ENCODE results near the gene SMARCA4. TPM values are rescaled to one million over a fixed set of nuclear protein-coding genes. Genes with fewer than 3 reads are reported as not detected.

Gene SMARCA4
- total RNA-seq, 2 experiments from 2014 or later = 89.8 to 97.6 TPM

DNA sequence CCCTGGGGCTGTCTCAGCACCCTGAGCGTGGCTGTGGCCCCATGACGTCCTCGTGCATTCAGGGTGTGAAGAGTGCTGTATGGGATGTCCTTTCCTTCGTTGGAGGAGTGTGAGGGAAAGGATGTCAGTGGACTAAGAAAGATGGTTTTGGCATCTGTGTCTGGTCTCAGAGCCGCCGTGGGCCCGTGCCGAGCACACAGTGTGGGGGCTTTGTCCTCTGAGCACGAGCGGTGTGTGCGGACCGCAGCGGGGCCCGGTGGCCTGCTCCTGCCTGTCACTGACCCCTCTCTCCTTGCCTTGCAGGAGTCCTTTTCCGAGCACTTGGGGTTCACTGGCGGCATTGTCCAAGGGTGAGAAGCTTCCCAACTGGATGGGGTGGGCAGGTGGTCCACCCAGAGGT is 65.2 kb downstream of the SMARCA4 start:
- Mint-ChIP-seq H3K27me3 (no peaks in the 10 kb centered on the region), H3K27ac (no peak overlapping the region), H3K4me1 (no peaks in the 10 kb centered on the region), H3K9me3 (no peaks in the 10 kb centered on the region), H3K4me3 (no peak overlapping the region), H3K36me3 (ENCODE audit: low read depth) (peaks cover 36% of the 10 kb centered on the region)
- CTCF ChIA-PET = no interaction called here
- POLR2A ChIA-PET = no interaction called here
- no peak for DNase-seq

DNA sequence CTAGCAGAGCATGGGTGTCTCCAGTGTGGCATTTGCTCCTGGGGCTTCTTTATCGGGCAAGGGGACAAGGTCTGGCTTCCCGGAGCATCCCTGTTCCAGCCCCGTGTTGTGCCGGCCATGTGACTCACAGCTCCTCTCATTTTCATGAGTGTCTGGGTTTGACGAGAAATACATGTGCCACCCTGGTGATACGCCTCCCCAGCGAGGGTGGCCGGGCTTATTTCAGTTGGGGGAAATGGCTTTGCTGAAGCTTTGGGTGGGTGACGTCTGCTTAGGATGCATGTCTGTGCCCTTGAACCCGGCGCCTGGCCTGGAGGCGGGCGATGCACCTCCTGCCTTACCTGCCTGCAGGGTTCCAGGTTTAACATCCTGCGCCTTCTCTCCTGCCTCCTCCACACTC is 66.6 kb downstream of the SMARCA4 start:
- no peaks in the 10 kb centered on the region for H3K4me1 Mint-ChIP-seq
- H3K27ac Mint-ChIP-seq = no peak overlapping the region
- no peak overlapping the region for H3K4me3 Mint-ChIP-seq
- POLR2A ChIA-PET = interaction anchor here (1.3 kb wide), 1 partner anchor 69 kb away, joined by 3 read pairs; no protein-coding TSS in a partner anchor
- H3K9me3 Mint-ChIP-seq = no peaks in the 10 kb centered on the region
- no peak for DNase-seq
- CTCF ChIA-PET = interaction anchor here (1.3 kb wide), 1 partner anchor 9 kb away, joined by 3 read pairs; no protein-coding TSS in a partner anchor
- peaks cover 35% of the 10 kb centered on the region for H3K36me3 Mint-ChIP-seq (ENCODE audit: low read depth)
- H3K27me3 Mint-ChIP-seq = no peaks in the 10 kb centered on the region

DNA sequence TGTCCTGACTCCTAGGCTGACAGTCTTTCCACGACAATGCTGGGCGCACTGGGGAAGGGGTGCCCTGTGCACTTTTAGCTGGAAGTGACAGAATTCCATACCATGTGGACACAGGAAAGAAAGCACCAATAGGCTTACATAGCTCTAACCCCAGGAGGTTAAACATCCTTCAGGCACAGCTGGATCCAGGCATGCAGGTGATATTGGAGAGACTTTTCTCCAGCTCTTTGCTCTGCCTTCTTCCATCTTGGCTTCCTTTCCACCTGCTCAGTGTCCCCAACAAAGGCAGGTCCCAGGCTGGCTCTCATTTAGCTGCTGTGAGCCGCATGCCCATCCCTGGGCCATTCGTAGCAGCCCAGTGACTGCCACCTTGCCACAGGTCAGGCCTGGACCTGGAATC is 67.3 kb downstream of the SMARCA4 start:
- POLR2A ChIA-PET = interaction anchor here (1.3 kb wide), 1 partner anchor 68 kb away, joined by 3 read pairs; no protein-coding TSS in a partner anchor
- H3K27me3 Mint-ChIP-seq = no peaks in the 10 kb centered on the region
- DNase-seq = no peak
- no peak overlapping the region for H3K4me3 Mint-ChIP-seq
- H3K4me1 Mint-ChIP-seq = no peaks in the 10 kb centered on the region
- CTCF ChIA-PET = interaction anchor here (0.7 to 1.3 kb wide), 2 partner anchors 8 to 91 kb away, joined by 3 read pairs; no protein-coding TSS in a partner anchor
- H3K27ac Mint-ChIP-seq = no peak overlapping the region
- peaks cover 39% of the 10 kb centered on the region for H3K36me3 Mint-ChIP-seq (ENCODE audit: low read depth)
- H3K9me3 Mint-ChIP-seq = no peaks in the 10 kb centered on the region

DNA sequence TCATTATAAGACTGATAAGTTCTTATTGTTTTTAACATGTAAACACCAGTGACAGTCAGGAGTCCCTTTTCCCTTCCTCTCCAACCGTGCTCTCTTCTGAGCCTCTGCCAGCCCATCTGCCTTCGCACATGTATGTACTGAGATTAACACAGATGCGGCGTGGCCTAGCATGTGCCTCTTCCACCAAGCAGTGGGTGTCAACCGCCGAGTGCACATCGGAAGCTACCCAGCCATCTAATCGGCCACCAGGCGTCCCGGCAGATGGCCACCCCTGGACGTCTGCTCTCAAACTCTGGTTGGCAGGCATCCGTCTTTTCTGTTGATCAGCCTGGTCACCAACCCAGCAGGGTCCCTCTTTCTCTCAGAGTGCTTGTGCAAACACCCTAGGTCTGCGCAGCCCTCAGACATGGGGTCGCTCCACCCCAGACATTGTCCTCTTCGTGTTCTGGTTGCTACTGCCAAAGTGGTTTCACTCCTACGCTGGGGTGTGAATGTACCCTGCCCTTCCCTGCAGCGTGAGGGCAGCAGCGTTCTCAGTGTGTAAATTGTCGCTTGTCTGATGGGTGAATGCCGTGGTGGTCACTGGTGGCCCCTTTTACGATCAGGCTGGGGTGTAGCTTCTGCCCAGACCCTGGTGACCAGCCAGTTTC is 70.7 kb downstream of the SMARCA4 start:
- ChIA-PET POLR2A (interaction anchor here (1.8 kb wide), 1 partner anchor 58 kb away, joined by 6 read pairs; the partner anchor contains the start of gene LDLR), CTCF (no interaction called here)
- peaks cover 13% of the 10 kb centered on the region for H3K4me1 Mint-ChIP-seq
- H3K9me3 Mint-ChIP-seq = no peaks in the 10 kb centered on the region
- no peaks in the 10 kb centered on the region for H3K27me3 Mint-ChIP-seq
- no peak overlapping the region for H3K4me3 Mint-ChIP-seq
- no peak for DNase-seq
- H3K36me3 Mint-ChIP-seq (ENCODE audit: low read depth) = peaks cover 51% of the 10 kb centered on the region
- H3K27ac Mint-ChIP-seq = no peak overlapping the region

DNA sequence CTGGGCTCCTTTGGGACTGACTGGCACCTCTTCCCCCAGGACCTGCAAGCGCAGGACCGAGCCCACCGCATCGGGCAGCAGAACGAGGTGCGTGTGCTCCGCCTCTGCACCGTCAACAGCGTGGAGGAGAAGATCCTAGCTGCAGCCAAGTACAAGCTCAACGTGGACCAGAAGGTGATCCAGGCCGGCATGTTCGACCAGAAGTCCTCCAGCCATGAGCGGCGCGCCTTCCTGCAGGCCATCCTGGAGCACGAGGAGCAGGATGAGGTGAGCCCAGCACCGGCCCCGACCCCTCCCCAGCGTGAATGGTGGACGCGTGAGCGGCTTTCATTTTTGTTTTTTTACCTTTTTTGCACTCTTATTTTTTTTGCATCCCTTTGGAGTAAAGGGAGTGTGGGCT is 72.4 kb downstream of the SMARCA4 start:
- CTCF ChIA-PET = no interaction called here

DNA sequence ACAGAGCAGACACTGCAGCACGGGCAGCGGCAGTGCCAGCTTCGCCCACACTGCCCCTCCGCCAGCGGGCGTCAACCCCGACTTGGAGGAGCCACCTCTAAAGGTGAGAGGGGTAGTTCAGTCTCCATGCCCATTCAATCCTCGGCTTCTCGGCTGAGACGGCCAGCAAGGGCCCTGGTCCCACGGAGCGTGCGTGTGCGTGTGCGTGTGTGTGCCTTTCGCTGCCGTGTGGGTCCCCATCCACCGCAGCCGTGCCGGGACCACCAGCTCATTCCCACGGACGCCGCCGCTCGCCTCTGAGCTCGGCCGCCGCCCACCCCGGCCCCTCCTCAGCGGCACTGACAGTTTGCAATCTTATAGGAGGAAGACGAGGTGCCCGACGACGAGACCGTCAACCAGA is 72.9 kb downstream of the SMARCA4 start:
- DNase-seq = no peak
- Mint-ChIP-seq H3K4me1 (peaks cover 15% of the 10 kb centered on the region), H3K27ac (no peak overlapping the region), H3K9me3 (no peaks in the 10 kb centered on the region), H3K4me3 (no peak overlapping the region), H3K36me3 (ENCODE audit: low read depth) (peaks cover 58% of the 10 kb centered on the region), H3K27me3 (no peaks in the 10 kb centered on the region)
- ChIA-PET CTCF (no interaction called here), POLR2A (interaction anchor here (1.0 to 3.3 kb wide), 2 partner anchors 56 to 92 kb away, joined by 4 to 38 read pairs; partner anchors contain the start of gene LDLR)

More for the DNA sequence above, 72.4 kb downstream of the SMARCA4 start:
- Mint-ChIP-seq H3K27ac (no peak overlapping the region), H3K4me1 (peaks cover 15% of the 10 kb centered on the region), H3K36me3 (ENCODE audit: low read depth) (peaks cover 57% of the 10 kb centered on the region), H3K4me3 (no peak overlapping the region), H3K27me3 (no peaks in the 10 kb centered on the region), H3K9me3 (no peaks in the 10 kb centered on the region)
- POLR2A ChIA-PET = interaction anchor here (1.8 kb wide), 1 partner anchor 56 kb away, joined by 6 read pairs; the partner anchor contains the start of gene LDLR
- no peak for DNase-seq

DNA sequence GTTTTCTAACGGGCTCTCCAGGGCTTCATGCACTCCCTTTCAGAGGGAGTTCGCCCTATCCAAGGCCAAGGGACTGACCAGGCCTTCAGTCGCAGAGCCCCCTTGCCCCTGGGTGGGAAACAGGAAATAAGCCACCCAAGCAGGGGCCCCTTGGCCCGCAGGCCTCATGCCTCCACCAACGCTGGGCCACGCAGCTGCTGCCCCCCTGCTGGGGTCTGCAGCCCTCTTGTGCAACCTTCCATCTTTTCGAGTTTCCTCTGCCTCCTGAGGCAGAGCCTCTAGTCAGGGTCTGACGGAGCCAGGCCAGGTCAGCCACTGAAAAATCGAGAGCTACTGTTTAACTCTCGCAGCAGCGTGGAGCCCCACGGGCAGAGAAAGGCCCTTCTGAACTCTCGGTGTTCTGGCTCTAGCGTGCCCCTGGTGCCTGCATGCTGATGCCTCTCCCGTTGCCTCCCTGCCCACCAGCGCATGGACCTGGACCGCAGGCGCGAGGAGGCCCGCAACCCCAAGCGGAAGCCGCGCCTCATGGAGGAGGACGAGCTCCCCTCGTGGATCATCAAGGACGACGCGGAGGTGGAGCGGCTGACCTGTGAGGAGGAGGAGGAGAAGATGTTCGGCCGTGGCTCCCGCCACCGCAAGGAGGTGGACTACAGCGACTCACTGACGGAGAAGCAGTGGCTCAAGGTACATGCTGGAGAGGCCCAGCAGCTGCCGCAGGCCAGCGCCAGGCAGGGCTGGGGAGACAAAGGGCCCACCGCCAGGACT is 73.8 kb downstream of the SMARCA4 start:
- peaks cover 15% of the 10 kb centered on the region for H3K4me1 Mint-ChIP-seq
- no peaks in the 10 kb centered on the region for H3K27me3 Mint-ChIP-seq
- no peak overlapping the region for H3K27ac Mint-ChIP-seq
- H3K9me3 Mint-ChIP-seq = no peaks in the 10 kb centered on the region
- no peak for DNase-seq
- no peak overlapping the region for H3K4me3 Mint-ChIP-seq
- ChIA-PET CTCF (interaction anchor here (0.6 to 2.2 kb wide), 10 partner anchors 10 to 117 kb away, joined by 3 to 49 read pairs (median 6); partner anchors contain the start of genes LDLR and SMARCA4), POLR2A (interaction anchor here (1.0 to 3.3 kb wide), 3 partner anchors 55 to 91 kb away, joined by 4 to 38 read pairs (median 7); partner anchors contain the start of gene LDLR)
- peaks cover 54% of the 10 kb centered on the region for H3K36me3 Mint-ChIP-seq (ENCODE audit: low read depth)

DNA sequence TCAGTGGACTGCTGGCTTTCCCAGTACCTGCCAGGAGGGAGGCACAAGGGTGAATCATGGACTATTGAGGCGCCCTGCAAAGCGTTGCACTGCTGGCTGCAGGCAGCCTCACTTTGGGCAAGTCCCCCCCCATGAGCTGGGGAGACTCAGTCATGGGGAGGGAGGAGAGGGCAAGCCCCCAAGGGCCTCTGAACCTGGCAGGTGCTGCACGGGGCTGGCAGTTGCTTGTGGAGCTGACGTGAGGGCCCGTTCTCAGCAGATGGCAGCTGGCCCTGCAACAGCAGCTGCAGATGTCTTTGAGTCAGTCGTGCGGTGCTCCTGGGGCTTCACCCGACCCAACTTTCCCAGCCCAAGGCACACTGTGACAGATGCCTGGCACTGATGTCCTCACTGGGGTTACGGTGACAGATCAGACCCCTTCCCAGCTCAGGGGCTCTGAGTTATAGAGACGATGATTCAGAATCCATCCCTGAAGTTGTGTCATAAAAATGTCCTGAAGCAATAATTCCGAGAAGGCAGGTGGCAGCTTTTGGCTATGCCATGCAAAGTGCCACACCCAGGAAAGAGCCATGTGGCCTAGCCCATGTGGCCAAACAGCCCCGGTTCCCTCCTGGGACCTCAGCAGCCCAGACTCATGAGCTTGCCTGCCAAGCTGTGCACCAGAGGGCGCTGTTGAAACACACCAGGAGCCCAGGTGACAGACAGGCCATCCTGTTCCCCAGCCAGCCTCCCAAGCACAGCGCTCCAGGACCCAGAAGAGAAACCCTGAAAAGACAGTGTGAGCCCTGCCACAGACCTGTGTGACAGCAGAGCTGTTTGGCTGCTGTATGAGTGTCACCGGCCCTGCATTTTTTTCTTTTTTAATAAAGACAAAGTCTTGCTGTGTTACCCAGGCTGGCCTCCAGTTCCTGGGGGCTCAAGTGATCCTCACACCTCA is 74.9 kb downstream of the SMARCA4 start:
- Mint-ChIP-seq H3K27me3 (no peaks in the 10 kb centered on the region), H3K36me3 (ENCODE audit: low read depth) (peaks cover 54% of the 10 kb centered on the region), H3K9me3 (no peaks in the 10 kb centered on the region), H3K4me1 (peaks cover 15% of the 10 kb centered on the region), H3K4me3 (no peak overlapping the region), H3K27ac (peak overlapping the region; percentile 29)
- ChIA-PET POLR2A (interaction anchor here (0.7 to 3.3 kb wide), 9 partner anchors 14 to 103 kb away, joined by 3 to 38 read pairs (median 4); partner anchors contain the start of gene LDLR), CTCF (interaction anchor here (0.5 to 2.2 kb wide), 34 partner anchors 8 to 737 kb away, joined by 3 to 49 read pairs (median 5); partner anchors contain the start of genes LDLR and SMARCA4)
- DNase-seq = peak; percentile 91

DNA sequence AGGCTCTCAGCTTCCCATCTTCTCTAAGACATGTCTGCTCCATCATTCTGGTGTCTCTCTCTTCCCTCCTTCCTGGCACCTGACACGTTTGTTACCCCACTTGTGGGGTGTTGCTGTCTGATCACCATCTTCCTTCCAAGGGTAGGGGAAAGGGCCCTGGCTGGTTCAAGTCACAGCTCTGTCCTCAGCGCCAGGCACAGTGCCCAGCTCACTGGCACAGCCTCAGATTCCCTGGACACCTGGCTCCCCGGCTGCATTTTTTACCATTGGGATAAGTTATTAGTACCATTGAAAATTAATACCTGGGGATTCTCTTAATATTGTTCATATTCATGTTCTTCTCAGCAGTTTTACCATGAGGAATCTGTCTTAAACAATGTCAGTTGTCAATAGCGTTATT is 77.7 kb downstream of the SMARCA4 start:
- H3K4me3 Mint-ChIP-seq = no peak overlapping the region
- H3K9me3 Mint-ChIP-seq = no peaks in the 10 kb centered on the region
- ChIA-PET POLR2A (interaction anchor here (0.9 kb wide), 1 partner anchor 52 kb away, joined by 3 read pairs; no protein-coding TSS in a partner anchor), CTCF (interaction anchor here (1.0 to 1.8 kb wide), 2 partner anchors 55 to 87 kb away, joined by 3 to 5 read pairs; no protein-coding TSS in a partner anchor)
- no peaks in the 10 kb centered on the region for H3K27me3 Mint-ChIP-seq
- no peak for DNase-seq
- peaks cover 56% of the 10 kb centered on the region for H3K36me3 Mint-ChIP-seq (ENCODE audit: low read depth)
- no peak overlapping the region for H3K27ac Mint-ChIP-seq
- H3K4me1 Mint-ChIP-seq = peaks cover 15% of the 10 kb centered on the region

DNA sequence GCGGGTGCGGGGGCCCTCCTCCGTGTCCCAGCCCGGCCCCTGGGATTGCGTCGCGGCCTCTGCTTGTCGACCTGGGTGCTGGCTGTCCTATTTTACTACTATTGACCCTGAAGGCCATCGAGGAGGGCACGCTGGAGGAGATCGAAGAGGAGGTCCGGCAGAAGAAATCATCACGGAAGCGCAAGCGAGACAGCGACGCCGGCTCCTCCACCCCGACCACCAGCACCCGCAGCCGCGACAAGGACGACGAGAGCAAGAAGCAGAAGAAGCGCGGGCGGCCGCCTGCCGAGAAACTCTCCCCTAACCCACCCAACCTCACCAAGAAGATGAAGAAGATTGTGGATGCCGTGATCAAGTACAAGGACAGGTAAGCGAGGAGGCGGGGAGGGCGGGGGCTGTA is 80.4 kb downstream of the SMARCA4 start:
- Mint-ChIP-seq H3K9me3 (no peaks in the 10 kb centered on the region), H3K27ac (no peak overlapping the region)
- CTCF ChIA-PET = interaction anchor here (0.7 to 1.7 kb wide), 2 partner anchors 9 to 85 kb away, joined by 3 to 4 read pairs; no protein-coding TSS in a partner anchor

DNA sequence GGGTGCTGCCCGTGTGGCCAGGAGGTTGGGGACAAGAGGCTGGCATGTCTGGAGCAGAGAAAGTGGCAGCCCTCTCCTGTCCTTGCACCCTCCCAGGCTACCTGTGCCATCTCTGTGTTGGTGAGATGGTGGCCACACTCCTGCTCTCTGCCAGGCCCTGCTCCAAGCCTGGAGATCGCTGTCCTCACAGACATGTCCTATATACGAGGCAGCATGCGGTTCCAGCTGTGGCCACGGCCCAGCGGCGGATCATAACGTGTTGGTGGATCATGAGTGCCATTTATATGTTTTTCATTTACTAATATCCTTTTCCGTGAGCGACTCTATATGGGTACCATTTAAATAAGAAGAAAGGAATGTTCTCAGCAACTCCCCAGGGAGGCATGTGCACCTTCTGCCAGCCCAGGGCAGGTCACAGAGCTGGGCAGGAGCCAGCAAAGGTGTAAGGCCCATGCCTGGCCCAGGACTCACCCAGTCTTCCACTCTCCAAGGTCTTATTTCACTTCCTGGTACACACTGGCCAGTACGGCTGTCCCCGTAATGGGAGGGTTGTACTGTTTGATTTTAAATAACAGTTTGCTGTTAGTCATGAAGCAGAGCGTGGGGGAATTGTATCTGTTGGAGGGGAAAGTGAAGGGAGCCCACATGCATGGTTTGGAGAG is 81.3 kb downstream of the SMARCA4 start:
- Mint-ChIP-seq H3K9me3 (no peaks in the 10 kb centered on the region), H3K27me3 (no peaks in the 10 kb centered on the region), H3K27ac (no peak overlapping the region), H3K4me3 (no peak overlapping the region), H3K4me1 (peaks cover 7% of the 10 kb centered on the region), H3K36me3 (ENCODE audit: low read depth) (peaks cover 42% of the 10 kb centered on the region)
- CTCF ChIA-PET = no interaction called here
- POLR2A ChIA-PET = no interaction called here
- DNase-seq = no peak

More for the DNA sequence above, 80.4 kb downstream of the SMARCA4 start:
- peaks cover 6% of the 10 kb centered on the region for H3K4me1 Mint-ChIP-seq
- no peak for DNase-seq
- peaks cover 49% of the 10 kb centered on the region for H3K36me3 Mint-ChIP-seq (ENCODE audit: low read depth)
- no peak overlapping the region for H3K4me3 Mint-ChIP-seq
- H3K27me3 Mint-ChIP-seq = no peaks in the 10 kb centered on the region
- POLR2A ChIA-PET = no interaction called here

DNA sequence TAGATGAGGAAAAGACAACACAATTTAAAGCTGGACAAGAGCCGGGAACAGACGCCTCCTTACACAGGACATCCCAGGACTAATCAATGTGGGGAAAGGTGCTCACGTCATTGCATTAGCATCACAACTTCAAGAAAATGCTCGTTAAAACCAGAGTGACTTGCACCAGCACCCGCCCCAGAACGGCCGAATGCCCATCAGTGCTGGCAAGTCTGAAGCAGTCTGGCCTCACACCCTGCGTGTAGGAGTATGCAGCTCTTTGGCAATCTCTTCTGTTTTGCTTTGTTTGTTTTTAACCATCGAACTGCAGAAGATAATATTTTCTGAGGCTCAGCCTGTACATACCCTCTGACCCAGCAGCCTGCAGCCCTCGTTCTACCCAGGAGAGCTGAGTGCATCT is 83.6 kb downstream of the SMARCA4 start:
- no peaks in the 10 kb centered on the region for H3K9me3 Mint-ChIP-seq
- peaks cover 37% of the 10 kb centered on the region for H3K36me3 Mint-ChIP-seq (ENCODE audit: low read depth)
- POLR2A ChIA-PET = no interaction called here
- no peak overlapping the region for H3K4me3 Mint-ChIP-seq
- H3K27me3 Mint-ChIP-seq = no peaks in the 10 kb centered on the region
- DNase-seq = no peak
- CTCF ChIA-PET = interaction anchor here (1.7 kb wide), 1 partner anchor 9 kb away, joined by 7 read pairs; no protein-coding TSS in a partner anchor
- peaks cover 21% of the 10 kb centered on the region for H3K4me1 Mint-ChIP-seq
- H3K27ac Mint-ChIP-seq = no peak overlapping the region

All from activated CD4-positive, alpha-beta memory T cell treated with anti-CD3 and anti-CD28 coated beads, Interleukin-2, amount 10 ng/mL, durations not matched to agents 7 days and 5 days (primary cell).